B cell (primary cell): ENCODE results near the gene SLC47A2. TPM values are rescaled to one million over a fixed set of nuclear protein-coding genes. Genes with fewer than 3 reads are reported as not detected.

Source experiments
- ATAC-seq: fragments of 200-7000 bp; cut with Tn5 transposase; one replicate; pipeline ENCODE4 v1.10.0; 2021; ENCODE audit warnings: low read depth, mild to moderate bottlenecking, moderate number of reproducible peaks, moderate library complexity
- CTCF ChIA-PET: fragments of 350-600 bp; sonication (Branson Sonifier 250); formaldehyde crosslinking; loops from one replicate; lab custom pipeline; 2021; ENCODE audit warnings: antibody characterized with exemption, inconsistent platforms; lab: Charles Lee
- POLR2A ChIA-PET: fragments of 350-600 bp; sonication (Branson Sonifier 250); formaldehyde crosslinking; loops from one replicate; lab custom pipeline; 2021; ENCODE audit warnings: antibody characterized with exemption; lab: Charles Lee
- DNase-seq: peaks from one replicate; pipeline ENCODE4 v3.0.0; 2013
- H2AFZ ChIP-seq: 2 replicates; pipeline ENCODE4 v1.6.1; 2012; ENCODE audit warnings: mild to moderate bottlenecking, low read depth, low read length; ENCODE audit not compliant: insufficient read depth, poor library complexity, severe bottlenecking
- H3K27ac ChIP-seq, 2 donors: 1 replicate in 1 of 2; 2 replicates in 1 of 2; pipeline ENCODE4 v1.5.1; 2012 to 2013; ENCODE audit warnings: low read length in 2 of 2, mild to moderate bottlenecking in 2 of 2, moderate library complexity in 1 of 2
- H3K27me3 ChIP-seq, 4 experiments: fragments of 200-600 bp in 1 of 4; sonication (generic) in 1 of 4; replicated peaks in 1 of 4; 1 replicate in 2 of 4; 2 replicates in 2 of 4; pipeline versions ENCODE4 v1.6.1 to v1.7.0; 2013 to 2016; ENCODE audit warnings: low read length in 3 of 4, mild to moderate bottlenecking in 2 of 4, mixed read lengths in 1 of 4, moderate library complexity in 1 of 4; ENCODE audit not compliant: insufficient read depth in 4 of 4, control insufficient read depth in 3 of 4; ENCODE audit errors: control extremely low read depth in 1 of 4
- H3K36me3 ChIP-seq, 2 experiments: replicated peaks in 1 of 2; 1 replicate in 1 of 2; 2 replicates in 1 of 2; pipeline versions ENCODE4 v1.6.1 to v1.7.1; 2013; ENCODE audit warnings: low read length in 1 of 2; ENCODE audit not compliant: insufficient read depth in 2 of 2, control insufficient read depth in 1 of 2; ENCODE audit errors: control extremely low read depth in 1 of 2, extremely low read depth in 1 of 2
- H3K4me1 ChIP-seq, 2 donors: fragments of 200-600 bp in 1 of 2; sonication (generic) in 1 of 2; 1 replicate in 1 of 2; 2 replicates in 1 of 2; pipeline versions ENCODE4 v1.5.1 to v1.6.1; 2013 to 2017; ENCODE audit warnings: low read length in 2 of 2; ENCODE audit not compliant: control insufficient read depth in 2 of 2, insufficient read depth in 2 of 2
- H3K4me2 ChIP-seq: replicated peaks from 2 replicates; pipeline ENCODE3; 2012; ENCODE audit warnings: mild to moderate bottlenecking, low read depth, low read length; ENCODE audit not compliant: poor library complexity, severe bottlenecking
- H3K4me3 ChIP-seq, 5 experiments: fragments of 200-600 bp in 1 of 5; sonication (generic) in 1 of 5; 1 replicate in 3 of 5; 2 replicates in 2 of 5; pipeline versions ENCODE4 v1.5.1 to v1.7.0; 2011 to 2016; ENCODE audit warnings: low read length in 4 of 5, mild to moderate bottlenecking in 4 of 5, low read depth in 2 of 5, control low read depth in 1 of 5, moderate library complexity in 1 of 5; ENCODE audit not compliant: insufficient read depth in 1 of 5; ENCODE audit errors: control extremely low read depth in 1 of 5, extremely low read depth in 1 of 5
- H3K79me2 ChIP-seq: fragments of 200-600 bp; sonication (generic); one replicate; pipeline ENCODE4 v1.6.0; 2016; ENCODE audit warnings: low read length; ENCODE audit not compliant: control insufficient read depth, insufficient read depth
- H3K9ac ChIP-seq: fragments of 200-600 bp; sonication (generic); 2 replicates; pipeline ENCODE4 v1.6.1; 2017; ENCODE audit warnings: mild to moderate bottlenecking, low read length, moderate library complexity
- H3K9me3 ChIP-seq, 3 donors: one replicate each; pipeline versions ENCODE4 v1.6.1 to v1.7.1; 2013; ENCODE audit warnings: low read length in 2 of 3; ENCODE audit not compliant: control insufficient read depth in 2 of 3, insufficient read depth in 1 of 3; ENCODE audit errors: control extremely low read depth in 1 of 3
- H4K20me1 ChIP-seq: 2 replicates; pipeline ENCODE4 v1.6.0; 2012; ENCODE audit warnings: mild to moderate bottlenecking, low read length; ENCODE audit not compliant: insufficient read depth, control insufficient read depth, poor library complexity, severe bottlenecking
- H3K27ac Mint-ChIP-seq: one replicate; pipeline ENCODE4 v1.8.0; 2021; ENCODE audit warnings: mixed read lengths
- H3K27me3 Mint-ChIP-seq: one replicate; pipeline ENCODE4 v1.8.0; 2021; ENCODE audit warnings: mixed read lengths
- H3K4me1 Mint-ChIP-seq: one replicate; pipeline ENCODE4 v1.8.0; 2021; ENCODE audit warnings: mixed read lengths
- H3K4me3 Mint-ChIP-seq: one replicate; pipeline ENCODE4 v1.8.0; 2021; ENCODE audit warnings: mixed read lengths
- H3K9me3 Mint-ChIP-seq: one replicate; pipeline ENCODE4 v1.8.0; 2022; ENCODE audit warnings: mixed read lengths; ENCODE audit not compliant: insufficient read depth
- CTCF ChIP-seq: fragments of 200-600 bp; IDR thresholded peaks from one replicate; pipeline ENCODE4 v1.8.0; 2022; ENCODE audit warnings: antibody characterized with exemption, mild to moderate bottlenecking
- EZH2 ChIP-seq: IDR thresholded peaks from 2 replicates; pipeline ENCODE4 v1.6.1; 2012; ENCODE audit warnings: borderline replicate concordance, low read depth, mild to moderate bottlenecking, moderate library complexity, low read length; ENCODE audit not compliant: insufficient read depth, poor library complexity, severe bottlenecking
- WGBS: methylation state at CpG from one replicate; pipeline ENCODE4 v1.1.5; 2013; ENCODE audit warnings: missing lambda C conversion rate; ENCODE audit not compliant: insufficient coverage; 5-methylcytosine and 5-hydroxymethylcytosine counted together
- intact Hi-C: fragments of 100-400 bp; cut with micrococcal nuclease; formaldehyde crosslinking; loops from one replicate; pipeline ENCODE4 v1.10.0; 2022
- polyA plus RNA-seq: library from polyadenylated mRNA; depleted of rRNA; stranded (reverse); fragments of >200 nt; gene quantifications from 2 replicates; pipeline ENCODE4 v1.2.3, GENCODE V29; 2012
- total RNA-seq, 2 donors: library from RNA; stranded (reverse); fragments of 120-200 nt in 1 of 2; gene quantifications; 1 replicate in 1 of 2; 2 replicates in 1 of 2; pipeline versions ENCODE4 v1.2.3 to v1.2.4, GENCODE V29; 2013 to 2022

Gene SLC47A2
- total and polyA plus RNA-seq, 2 donors (not counting 1 experiment from before 2014, with no cell fraction given): not detected

GRCh38 chr17:19731626-19732025 lies 15.2 kb upstream of the SLC47A2 start:
- Mint-ChIP-seq H3K27me3 (no peaks in the 10 kb centered on the region), H3K4me3 (no peak overlapping the region), H3K27ac (no peak overlapping the region), H3K9me3 (no peaks in the 10 kb centered on the region), H3K4me1 (no peaks in the 10 kb centered on the region)
- WGBS: 94% methylated on average over 10 of the region's 11 CpGs
- no peak overlapping the region for H3K9ac ChIP-seq
- H3K36me3 ChIP-seq: no peaks in the 10 kb centered on the region
- ATAC-seq (no peak), DNase-seq (no peak)
- ChIA-PET POLR2A (no interaction called here), CTCF (no interaction called here)
- H3K9me3 ChIP-seq: no peaks in the 10 kb centered on the region
- H3K4me1 ChIP-seq: no peaks in the 10 kb centered on the region
- no peak overlapping the region for H3K27ac ChIP-seq
- H2AFZ ChIP-seq: no peak overlapping the region
- H3K4me2 ChIP-seq: no peak overlapping the region
- intact Hi-C loops: no loop called here
- no peak overlapping the region for H3K4me3 ChIP-seq
- TF ChIP-seq CTCF: no peak
- no peaks in the 10 kb centered on the region for H3K27me3 ChIP-seq
- H4K20me1 ChIP-seq: no peaks in the 10 kb centered on the region
- H3K79me2 ChIP-seq: no peaks in the 10 kb centered on the region

- Histone ChIP-seq H4K20me1 (no peaks in the 10 kb centered on the region), H2AFZ (no peak overlapping the region), H3K36me3 (no peaks in the 10 kb centered on the region), H3K4me1 (no peaks in the 10 kb centered on the region), H3K79me2 (no peaks in the 10 kb centered on the region), H3K4me2 (no peak overlapping the region), H3K9me3 (no peaks in the 10 kb centered on the region), H3K27me3 (no peaks in the 10 kb centered on the region), H3K4me3 (no peak overlapping the region), H3K9ac (no peak overlapping the region), H3K27ac (no peak overlapping the region)
- Mint-ChIP-seq H3K4me1 (no peaks in the 10 kb centered on the region), H3K27ac (no peak overlapping the region), H3K9me3 (no peaks in the 10 kb centered on the region), H3K27me3 (no peaks in the 10 kb centered on the region), H3K4me3 (no peak overlapping the region)
- ChIA-PET CTCF (no interaction called here), POLR2A (no interaction called here)
- 82% methylated on average over 4 of the region's 4 CpGs for WGBS
- ATAC-seq: no peak
- TF ChIP-seq EZH2 (no peak), CTCF (no peak)
- DNase-seq: no peak
- intact Hi-C loops: no loop called here
Measured at GRCh38 chr17:19730843-19731242, 14.5 kb upstream of the SLC47A2 start.
